ENCODE results near the gene IGLL5. TPM values are rescaled to one million over a fixed set of nuclear protein-coding genes. Genes with fewer than 3 reads are reported as not detected.

The IGLL5 gene
- polyA plus RNA-seq, 1 of the 3 experiments (the other 2 are of a cell fraction) = not detected

DNA sequence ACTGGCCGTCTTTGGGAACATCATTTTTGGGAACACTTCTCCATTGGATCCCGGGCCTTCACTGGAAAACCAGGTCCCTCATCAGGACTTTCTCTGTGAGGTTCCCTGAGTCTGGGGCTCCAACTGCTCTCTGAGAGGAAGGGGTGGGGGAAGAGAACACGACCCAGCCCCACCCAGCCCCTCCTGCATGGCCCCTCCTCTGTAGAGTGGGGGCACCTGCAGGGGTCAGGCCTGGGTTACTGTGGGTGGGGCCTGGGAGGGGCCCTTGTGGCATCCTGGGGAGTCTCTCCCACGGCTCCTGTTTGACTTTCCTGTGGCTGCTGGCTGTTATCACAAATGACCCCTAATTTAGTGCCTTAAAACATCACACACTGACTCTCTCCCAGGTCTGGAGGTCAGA is 36.3 kb downstream of the IGLL5 start:
- Histone ChIP-seq H4K20me1 (ENCODE audit: insufficient read depth) (no peaks in the 10 kb centered on the region), H3K4me3 (ENCODE audit: low read depth in 2 of 2, low read length in 1 of 2) (no peak overlapping the region), H3K9me2 (no peaks in the 10 kb centered on the region), H3K36me3 (replicated peaks in 1 of 2; ENCODE audit: control insufficient read depth in 1 of 2, insufficient read depth in 2 of 2, low read length in 1 of 2) (no peaks in the 10 kb centered on the region), H3K9me3 (no peaks in the 10 kb centered on the region), H2AFZ (ENCODE audit: low read depth) (no peak overlapping the region), H3K27ac (ENCODE audit: low read depth in 2 of 2, low read length in 1 of 2) (no peak overlapping the region), H3F3A (replicated peaks; ENCODE audit: insufficient read depth) (no peaks in the 10 kb centered on the region), H3K9ac (no peak overlapping the region), H3K27me3 (ENCODE audit: insufficient read depth) (0 out of 2 replicates have a peak, but pooled peaks cover 7% of the 10 kb centered on the region), H3K79me2 (ENCODE audit: insufficient read depth) (no peaks in the 10 kb centered on the region), H3K4me2 (no peak overlapping the region), H3K4me1 (ENCODE audit: control insufficient read depth in 1 of 2, insufficient read depth in 2 of 2, low read depth in 1 of 2, low read length in 1 of 2) (peaks cover 0 to 4% of the 10 kb centered on the region in 2 experiments; a peak in 1 of 4 replicates)
- TF ChIP-seq FOXM1 (IDR thresholded peaks at IDR 0.05; ENCODE audit: low read depth) (no peak), EP300 (IDR thresholded peaks at IDR 0.05; ENCODE audit: borderline replicate concordance in 1 of 2, low read depth in 1 of 2, low read length in 1 of 2) (no peak), USF1 (IDR thresholded peaks at IDR 0.05; ENCODE audit: borderline replicate concordance, low read depth) (no peak), MAX (IDR thresholded peaks at IDR 0.05; ENCODE audit: low read depth) (no peak)
- CTCF ChIA-PET = interaction anchor here (1.2 to 2.1 kb wide), 2 partner anchors 19 to 348 kb away, joined by 4 to 8 read pairs; no protein-coding TSS in a partner anchor
- 16% methylated on average over 3 of the region's 4 CpGs for WGBS (ENCODE audit: low lambda C conversion rate)
- DNase-seq = no peak
- POLR2A ChIA-PET = no interaction called here

DNA sequence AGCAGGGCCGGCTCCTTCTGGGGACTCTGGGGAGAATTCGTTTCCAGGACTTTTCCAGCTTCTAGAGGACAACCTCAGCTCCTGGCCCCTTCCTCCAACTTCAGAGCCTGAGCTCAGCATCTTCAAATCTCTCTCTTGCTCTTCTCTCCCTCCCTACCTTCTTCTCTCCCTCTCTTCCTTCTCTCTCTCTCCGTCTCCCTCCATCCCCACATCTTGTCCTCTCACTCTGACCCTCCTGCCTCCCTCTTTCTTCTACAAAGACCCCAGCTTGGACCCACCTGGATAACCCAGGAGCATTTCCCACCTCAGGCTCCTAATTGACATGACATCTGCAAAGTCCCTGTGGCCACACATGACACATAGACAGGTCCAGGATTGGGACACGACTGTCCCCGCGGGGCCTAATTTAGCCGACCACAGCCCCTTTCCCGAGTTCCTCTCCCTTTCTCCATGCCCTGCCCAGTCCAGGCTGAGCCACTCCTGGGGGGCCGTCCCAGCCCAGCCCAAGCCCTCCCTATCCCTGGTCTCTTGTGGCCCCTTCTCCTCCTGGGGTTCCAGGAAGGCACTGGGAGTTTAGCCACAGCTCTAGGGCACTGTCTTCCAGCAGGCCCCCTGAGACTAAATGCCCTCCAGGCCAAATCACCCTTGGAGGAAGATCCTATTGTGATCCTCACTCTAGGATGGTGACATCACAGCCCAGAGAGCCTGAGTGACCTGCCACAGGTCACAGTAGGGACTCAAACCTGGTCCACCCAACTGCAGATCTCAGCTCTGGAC is 36.9 kb downstream of the IGLL5 start:
- H3K9ac ChIP-seq = no peak overlapping the region
- no peaks in the 10 kb centered on the region for H3K36me3 ChIP-seq (replicated peaks in 1 of 2; ENCODE audit: control insufficient read depth in 1 of 2, insufficient read depth in 2 of 2, low read length in 1 of 2)
- no peak overlapping the region for H3K27ac ChIP-seq (ENCODE audit: low read depth in 2 of 2, low read length in 1 of 2)
- H3K4me3 ChIP-seq (ENCODE audit: low read depth in 2 of 2, low read length in 1 of 2) = no peak overlapping the region
- no peak overlapping the region for H3K4me2 ChIP-seq
- DNase-seq = no peak
- TF ChIP-seq MXI1 (IDR thresholded peaks at IDR 0.05; ENCODE audit: low read depth, low read length) (no peak), USF1 (IDR thresholded peaks at IDR 0.05; ENCODE audit: borderline replicate concordance, low read depth) (no peak), MAX (IDR thresholded peaks at IDR 0.05; ENCODE audit: low read depth) (no peak), NRF1 (IDR thresholded peaks at IDR 0.05; ENCODE audit: low read depth, low read length) (no peak), ZBTB33 (IDR thresholded peaks at IDR 0.05; ENCODE audit: borderline replicate concordance, low read depth) (no peak), TAF1 (IDR thresholded peaks at IDR 0.05; ENCODE audit: borderline replicate concordance, low read depth, low read length) (no peak), RXRA (IDR thresholded peaks at IDR 0.05; ENCODE audit: borderline replicate concordance, low read depth) (no peak), USF2 (IDR thresholded peaks at IDR 0.05; ENCODE audit: borderline replicate concordance, low read depth, low read length) (no peak), RCOR1 (IDR thresholded peaks at IDR 0.05; ENCODE audit: low read length) (no peak), TCF12 (IDR thresholded peaks at IDR 0.05) (no peak), POLR2AphosphoS5 (IDR thresholded peaks at IDR 0.05; ENCODE audit: low read depth, low read length) (no peak), CHD2 (IDR thresholded peaks at IDR 0.05; ENCODE audit: low read length, partially characterized antibody) (no peak), FOSL2 (IDR thresholded peaks at IDR 0.05; ENCODE audit: borderline replicate concordance, low read depth) (no peak), FOXJ3 (CRISPR knock-in tag; IDR thresholded peaks at IDR 0.05) (no peak), PBX3 (IDR thresholded peaks at IDR 0.05) (no peak), NFIC (IDR thresholded peaks at IDR 0.05; ENCODE audit: borderline replicate concordance) (no peak), SMC3 (IDR thresholded peaks at IDR 0.05; ENCODE audit: low read depth, low read length) (no peak), RAD21 (IDR thresholded peaks at IDR 0.05; ENCODE audit: low read length) (no peak)
- H4K20me1 ChIP-seq (ENCODE audit: insufficient read depth) = no peaks in the 10 kb centered on the region
- H3K9me3 ChIP-seq = no peaks in the 10 kb centered on the region
- H2AFZ ChIP-seq (ENCODE audit: low read depth) = no peak overlapping the region
- CTCF ChIA-PET = interaction anchor here (0.8 to 2.1 kb wide), 3 partner anchors 18 to 348 kb away, joined by 3 to 8 read pairs (median 4); no protein-coding TSS in a partner anchor
- no peaks in the 10 kb centered on the region for H3K9me2 ChIP-seq
- POLR2A ChIA-PET = no interaction called here
- H3K27me3 ChIP-seq (ENCODE audit: insufficient read depth) = 0 out of 2 replicates have a peak, but pooled peaks cover 7% of the 10 kb centered on the region
- H3K79me2 ChIP-seq (ENCODE audit: insufficient read depth) = no peaks in the 10 kb centered on the region
- H3F3A ChIP-seq (replicated peaks; ENCODE audit: insufficient read depth) = no peaks in the 10 kb centered on the region
- peaks cover 0 to 4% of the 10 kb centered on the region in 2 experiments; a peak in 1 of 4 replicates for H3K4me1 ChIP-seq (ENCODE audit: control insufficient read depth in 1 of 2, insufficient read depth in 2 of 2, low read depth in 1 of 2, low read length in 1 of 2)
- WGBS (ENCODE audit: low lambda C conversion rate) = 48% methylated on average over 9 of the region's 9 CpGs

Measured in SK-N-SH (cell line).